Sigmoid colon (tissue), 7 donors: Measurements from ENCODE around the gene SGSM2. TPM values are rescaled to one million over a fixed set of nuclear protein-coding genes. Genes with fewer than 3 reads are reported as not detected.

Experiments used
- DNase-seq: peaks from one replicate; pipeline ENCODE4 v3.0.0-alpha.2; 2019
- H3K27ac ChIP-seq, 4 donors: fragments of 200-600 bp; sonication (generic); one replicate each; pipeline ENCODE4 v1.5.1; 2016 to 2019; ENCODE audit warnings: mild to moderate bottlenecking in 1 of 4
- H3K27me3 ChIP-seq, 3 donors: fragments of 200-600 bp; sonication (generic); one replicate each; pipeline ENCODE4 v1.5.1; 2019; ENCODE audit warnings: mild to moderate bottlenecking in 1 of 3
- H3K36me3 ChIP-seq, 4 donors: fragments of 200-600 bp; sonication (generic); one replicate each; pipeline ENCODE4 v1.5.1; 2016 to 2019
- H3K4me1 ChIP-seq, 4 donors: fragments of 200-600 bp; sonication (generic); one replicate each; pipeline ENCODE4 v1.5.1; 2017 to 2019
- H3K4me3 ChIP-seq, 4 donors: fragments of 200-600 bp; sonication (generic); one replicate each; pipeline ENCODE4 v1.5.1; 2017 to 2019; ENCODE audit warnings: mild to moderate bottlenecking in 2 of 4, moderate library complexity in 1 of 4
- H3K9me3 ChIP-seq, 4 donors: fragments of 200-600 bp in 3 of 4; sonication (generic) in 3 of 4; one replicate each; pipeline versions ENCODE4 v1.5.1 to v1.6.1; 2013 to 2019
- CTCF ChIP-seq, 4 experiments: fragments of 450-650 bp in 3 of 4; fragments of 200-600 bp in 1 of 4; IDR thresholded peaks; one replicate each; pipeline ENCODE4 v1.5.1; 2016 to 2019; ENCODE audit warnings: antibody characterized with exemption in 4 of 4, mild to moderate bottlenecking in 3 of 4, moderate library complexity in 2 of 4
- EP300 ChIP-seq, 4 donors: sonication (generic); formaldehyde crosslinking; IDR thresholded peaks; one replicate each; pipeline ENCODE4 v1.6.1; 2017; ENCODE audit warnings: antibody characterized with exemption in 4 of 4
- POLR2A ChIP-seq, 2 donors: fragments of 450-650 bp; IDR thresholded peaks; one replicate each; pipeline ENCODE4 v1.6.1; 2016; ENCODE audit warnings: antibody characterized with exemption in 2 of 2, mild to moderate bottlenecking in 2 of 2, moderate library complexity in 2 of 2
- POLR2AphosphoS5 ChIP-seq, 4 donors: sonication (generic); formaldehyde crosslinking; IDR thresholded peaks; one replicate each; pipeline ENCODE4 v1.6.1; 2017; ENCODE audit warnings: antibody characterized with exemption in 4 of 4
- WGBS, 2 donors: extraction: QIAGEN DNeasy Blood & Tissue Kit; methylation state at CpG; one replicate each; pipeline ENCODE4 v1.1.7; 2013; 5-methylcytosine and 5-hydroxymethylcytosine counted together
- intact Hi-C: fragments of 100-400 bp; cut with DNase I; formaldehyde crosslinking; loops from one replicate; pipeline ENCODE4 v1.15.1; 2023
- polyA plus RNA-seq, 3 donors: library from polyadenylated mRNA; stranded (reverse); fragments of 200-250 nt; gene quantifications; one replicate each; pipeline ENCODE4 v1.2.3, GENCODE V29; 2013
- total RNA-seq, 4 donors: library from RNA; depleted of rRNA; stranded (reverse); fragments of >200 nt; gene quantifications; one replicate each; pipeline ENCODE4 v1.1.0, GENCODE V29; 2016
- donor health status: healthy with polysubstance abuse.
- donor health status: Bipolar disorder and iron deficiency.
- donor health status: healthy.

The SGSM2 gene
- total and polyA plus RNA-seq, 7 donors, result 6.2 to 79.8 (median 43.9) TPM

GRCh38 chr17:2416010-2416734 is 78.9 kb downstream of the SGSM2 start:
- 36 to 38% methylated on average over 19 of the region's 19 CpGs for WGBS, 2 donors
- DNase-seq, result peak; percentile 96
- no peaks in the 10 kb centered on the region for H3K9me3 ChIP-seq
- peak in 2 of 4 donors; percentile 36 to 43 for TF ChIP-seq POLR2AphosphoS5 (IDR thresholded peaks at IDR 0.05)
- peak; percentile 93 to 97 (median 95) for TF ChIP-seq CTCF (IDR thresholded peaks at IDR 0.05)
- TF ChIP-seq EP300 (IDR thresholded peaks at IDR 0.05), result no peak
- TF ChIP-seq POLR2A (IDR thresholded peaks at IDR 0.05), result no peak
- peaks cover 4 to 35% (median 6%) of the 10 kb centered on the region in 4 donors for H3K36me3 ChIP-seq
- peak overlapping the region; percentile 39 to 80 (median 61) for H3K27ac ChIP-seq
- no peak overlapping the region for H3K4me3 ChIP-seq
- no peaks in the 10 kb centered on the region for H3K27me3 ChIP-seq
- intact Hi-C loops, result loop anchor here (1.0 to 10.0 kb wide), 4 partner anchors 34 to 179 kb away; partner anchors contain the start of genes PAFAH1B1, SGSM2 and TSR1
- peaks cover 0 to 49% (median 25%) of the 10 kb centered on the region in 4 donors for H3K4me1 ChIP-seq

GRCh38 chr17:2418572-2418971 is 81.3 kb downstream of the SGSM2 start:
- H3K36me3 ChIP-seq, result peaks cover 4 to 35% (median 6%) of the 10 kb centered on the region in 4 donors
- WGBS, 2 donors, result 80 to 81% methylated on average over 7 of the region's 7 CpGs
- no peaks in the 10 kb centered on the region for H3K9me3 ChIP-seq
- DNase-seq, result peak; percentile 81
- peaks cover 0 to 55% (median 30%) of the 10 kb centered on the region in 4 donors for H3K4me1 ChIP-seq
- H3K4me3 ChIP-seq, result no peak overlapping the region
- intact Hi-C loops, result loop anchor here (10.0 kb wide), 3 partner anchors 54 to 176 kb away; partner anchors contain the start of genes PAFAH1B1, SGSM2 and TSR1
- no peaks in the 10 kb centered on the region for H3K27me3 ChIP-seq
- peak overlapping the region; percentile 78 to 81 (median 80) for H3K27ac ChIP-seq
- TF ChIP-seq POLR2AphosphoS5 (IDR thresholded peaks at IDR 0.05) (peak in 2 of 4 donors; percentile 15 to 27), POLR2A (IDR thresholded peaks at IDR 0.05) (no peak)

DNA sequence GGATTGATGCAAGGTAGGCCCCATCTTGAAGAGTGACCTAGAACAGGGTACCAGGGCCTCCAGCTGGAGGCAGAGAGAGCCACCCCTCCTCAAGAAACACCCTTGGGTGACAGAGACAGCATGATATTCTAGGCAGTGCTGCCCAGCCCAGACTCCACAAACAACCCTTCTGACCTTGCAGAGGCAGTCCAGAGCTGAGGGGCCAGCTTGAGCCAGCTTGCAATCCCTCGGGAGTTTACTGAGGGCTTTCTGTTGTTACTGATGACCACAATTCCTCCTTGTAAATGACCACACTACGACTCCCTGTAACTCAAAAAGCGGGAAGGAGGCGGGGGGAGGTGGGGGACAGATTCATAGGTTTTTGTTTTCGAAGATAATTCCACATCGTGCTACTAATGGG is 82.2 kb downstream of the SGSM2 start:
- H3K27ac ChIP-seq, result peak overlapping the region; percentile 78 to 81 (median 80)
- DNase-seq, result no peak

GRCh38 chr17:2420176-2420575 is 82.9 kb downstream of the SGSM2 start:
- H3K36me3 ChIP-seq, result peaks cover 4 to 20% (median 6%) of the 10 kb centered on the region in 4 donors
- no peak for DNase-seq
- H3K27me3 ChIP-seq, result no peaks in the 10 kb centered on the region
- no peaks in the 10 kb centered on the region for H3K9me3 ChIP-seq
- H3K4me3 ChIP-seq, result no peak overlapping the region
- peak overlapping the region in 2 of 4 donors; percentile 78 to 80 for H3K27ac ChIP-seq
- WGBS, 2 donors, result 87 to 91% methylated on average over 12 of the region's 12 CpGs
- H3K4me1 ChIP-seq, result peaks cover 0 to 55% (median 30%) of the 10 kb centered on the region in 4 donors
- intact Hi-C loops, result loop anchor here (5.0 kb wide), 1 partner anchor 287 kb away; no protein-coding TSS in a partner anchor
- TF ChIP-seq CTCF (IDR thresholded peaks at IDR 0.05) (no peak), POLR2A (IDR thresholded peaks at IDR 0.05) (no peak), EP300 (IDR thresholded peaks at IDR 0.05) (no peak), POLR2AphosphoS5 (IDR thresholded peaks at IDR 0.05) (no peak)

More for the DNA sequence above, 82.2 kb downstream of the SGSM2 start:
- intact Hi-C loops, result loop anchor here (10.0 kb wide), 3 partner anchors 55 to 175 kb away; partner anchors contain the start of genes PAFAH1B1, SGSM2 and TSR1
- no peaks in the 10 kb centered on the region for H3K9me3 ChIP-seq
- WGBS, 2 donors, result 89 to 91% methylated on average over 6 of the region's 6 CpGs
- H3K27me3 ChIP-seq, result no peaks in the 10 kb centered on the region
- H3K4me3 ChIP-seq, result no peak overlapping the region
- H3K4me1 ChIP-seq, result peaks cover 0 to 55% (median 30%) of the 10 kb centered on the region in 4 donors
- TF ChIP-seq POLR2AphosphoS5 (IDR thresholded peaks at IDR 0.05) (no peak), POLR2A (IDR thresholded peaks at IDR 0.05) (no peak), EP300 (IDR thresholded peaks at IDR 0.05) (no peak), CTCF (IDR thresholded peaks at IDR 0.05) (no peak)
- peaks cover 4 to 26% (median 6%) of the 10 kb centered on the region in 4 donors for H3K36me3 ChIP-seq
